GM18868 (cell line): ENCODE data around the gene CREB5.

Experiments
- ATAC-seq: cut with Tn5 transposase; IDR thresholded peaks from one replicate; pipeline ENCODE4 v1.9.1; 2021; ENCODE audit warnings: mild to moderate bottlenecking, moderate library complexity; ENCODE audit not compliant: unreplicated experiment

The CREB5 gene

DNA sequence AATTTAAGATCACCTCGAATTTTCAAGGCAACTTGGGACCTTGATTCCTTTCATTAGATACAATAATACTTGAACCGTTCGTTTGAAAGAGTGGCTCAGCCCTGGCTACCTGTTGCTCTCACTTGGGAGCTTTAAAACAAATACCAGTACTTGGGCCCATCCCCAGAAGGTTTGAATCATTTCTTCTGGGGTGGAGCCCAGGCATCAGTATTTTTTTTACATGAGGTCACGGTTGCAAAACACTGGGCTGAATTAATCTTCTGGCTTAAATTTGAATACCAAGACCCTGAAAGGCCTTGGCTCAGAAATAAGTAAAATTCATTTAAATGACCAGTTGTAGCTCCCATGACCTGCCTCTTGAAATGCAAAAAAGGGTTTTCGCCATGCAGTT, 214.9 kb downstream of the CREB5 start:
- no peak for ATAC-seq

- no peak for ATAC-seq
These were observed 215.6 kb downstream of the CREB5 start for GRCh38 chr7:28627896-28628295.

DNA sequence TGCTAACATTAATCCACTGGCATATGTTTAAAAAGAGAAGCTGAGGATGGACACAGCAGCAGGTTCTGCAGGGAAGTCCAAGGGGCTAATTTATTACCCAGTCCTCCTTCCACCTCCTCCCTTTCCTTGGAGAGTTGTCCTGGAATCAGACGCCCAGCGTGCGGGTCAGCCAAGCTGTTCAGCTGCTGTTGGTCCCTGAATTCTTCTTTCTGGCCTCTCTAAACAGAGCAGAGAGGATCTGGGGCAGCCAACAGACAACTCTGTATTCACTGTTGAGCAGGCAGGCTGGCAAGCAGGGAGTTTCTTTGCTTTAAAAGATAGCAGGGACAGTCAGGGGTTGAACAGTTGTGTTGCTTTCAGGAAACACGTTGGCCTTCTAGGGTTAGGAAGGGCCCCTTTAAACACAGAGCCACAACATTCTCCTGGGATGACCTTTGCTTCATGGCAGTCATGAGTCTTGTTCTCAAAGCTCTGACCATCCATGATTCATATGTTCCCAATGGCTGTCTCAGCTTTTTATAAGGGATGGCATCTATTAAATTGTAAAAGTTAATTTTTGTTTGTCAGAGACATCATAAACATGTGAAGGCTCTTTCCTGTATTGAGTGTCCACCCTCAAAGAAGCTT, 217.0 kb downstream of the CREB5 start:
- no peak for ATAC-seq

DNA sequence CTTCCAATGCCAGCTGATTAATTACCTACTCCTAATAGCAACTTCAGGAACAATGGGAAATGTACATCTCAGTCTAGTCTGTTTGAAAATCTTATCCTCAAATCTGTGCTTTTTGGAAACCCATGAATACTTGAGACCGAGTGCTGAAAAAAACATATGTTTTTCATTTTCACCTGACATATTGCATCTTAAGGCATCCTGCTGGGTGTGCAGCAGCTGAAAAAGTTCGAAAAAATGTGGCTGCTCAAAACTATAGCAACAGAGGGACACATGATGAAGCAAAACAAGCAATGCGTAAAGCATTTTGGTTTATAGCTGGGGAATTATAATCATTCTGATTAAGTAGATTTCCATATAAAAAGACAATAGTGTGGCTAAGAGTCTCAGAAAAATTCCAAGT, 218.0 kb downstream of the CREB5 start:
- no peak for ATAC-seq

DNA sequence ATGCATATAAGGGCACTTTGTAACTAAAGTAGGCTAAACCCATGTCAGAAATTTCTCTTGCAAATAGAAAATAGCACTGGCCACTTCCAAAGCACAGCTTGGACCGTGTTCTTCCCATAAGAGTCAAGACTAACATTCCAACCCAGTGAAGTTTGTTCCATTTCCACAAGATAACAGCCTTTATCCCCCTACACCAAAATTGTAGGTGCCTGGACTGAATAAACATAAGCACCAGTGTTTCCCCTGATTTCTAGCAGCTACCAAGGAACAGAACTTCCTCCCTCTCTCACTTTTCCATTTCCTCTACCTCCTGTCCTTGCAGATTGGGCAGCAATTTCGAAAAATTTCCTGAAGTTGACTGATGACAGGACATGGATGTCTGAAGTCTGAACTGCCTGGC, 219.7 kb downstream of the CREB5 start:
- ATAC-seq: no peak

DNA sequence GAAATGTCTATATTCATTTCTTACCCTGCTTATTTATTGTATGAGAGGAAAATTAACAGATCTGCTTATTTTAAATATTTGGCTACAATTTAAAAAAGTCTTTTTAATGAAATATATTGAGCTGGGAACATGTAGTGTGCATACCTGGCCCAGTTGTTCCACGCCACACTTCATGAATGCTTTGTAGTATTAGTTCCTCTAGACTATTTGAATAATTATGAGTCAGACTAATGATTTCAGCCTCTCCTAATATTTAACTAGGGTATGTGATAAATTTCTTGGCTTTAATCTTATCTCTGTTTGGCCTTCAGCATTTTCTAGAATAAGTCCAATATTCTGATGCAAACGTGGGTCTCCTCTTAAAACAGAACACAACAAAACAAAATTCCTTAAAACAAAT, 226.6 kb downstream of the CREB5 start:
- ATAC-seq: no peak

- ATAC-seq: no peak
These were observed 227.7 kb downstream of the CREB5 start for GRCh38 chr7:28640001-28640400.

DNA sequence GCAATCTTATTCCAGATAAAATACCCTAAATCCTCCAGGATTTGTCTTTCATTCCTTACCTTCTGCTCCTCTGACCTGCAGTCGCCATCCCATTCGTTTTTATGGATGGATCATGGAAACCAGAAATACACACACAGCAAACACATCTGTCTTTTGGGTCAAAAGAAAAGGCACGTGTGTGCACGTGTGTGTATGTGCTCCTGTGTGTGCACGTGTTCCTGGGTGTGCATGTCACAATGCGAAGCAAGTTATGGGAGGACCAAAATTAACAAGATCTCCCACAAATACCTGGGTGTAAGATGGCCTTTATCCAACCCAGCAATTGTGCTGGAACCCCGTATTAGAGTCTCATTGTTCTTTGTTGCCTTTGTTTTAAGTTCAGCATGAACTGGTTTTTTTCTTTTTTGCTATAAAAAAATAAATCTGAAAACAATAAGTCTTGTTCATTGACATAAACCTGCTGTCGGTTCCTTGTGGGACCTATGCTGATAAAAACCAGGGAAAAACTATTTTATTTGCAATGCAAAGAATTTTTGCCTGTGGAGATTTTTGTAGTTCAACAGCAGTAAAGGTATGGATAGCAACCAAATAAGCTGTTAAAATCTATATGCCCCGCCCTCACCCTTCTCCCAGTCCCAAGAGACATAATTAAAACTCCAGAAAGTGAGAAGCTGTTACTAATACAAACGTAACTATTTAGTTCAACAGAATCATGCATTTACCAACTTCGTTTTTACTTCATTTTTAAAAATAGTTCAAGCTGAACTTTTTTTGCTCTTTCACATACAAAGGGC, 229.6 kb downstream of the CREB5 start:
- no peak for ATAC-seq

- ATAC-seq: no peak
These were observed 230.9 kb downstream of the CREB5 start for GRCh38 chr7:28643188-28643569.

GRCh38 chr7:28643584-28644340, 231.4 kb downstream of the CREB5 start:
- no peak for ATAC-seq

- ATAC-seq: no peak
These were observed 233.5 kb downstream of the CREB5 start for GRCh38 chr7:28645866-28646265.

GRCh38 chr7:28646376-28647075, 234.2 kb downstream of the CREB5 start:
- ATAC-seq: no peak

DNA sequence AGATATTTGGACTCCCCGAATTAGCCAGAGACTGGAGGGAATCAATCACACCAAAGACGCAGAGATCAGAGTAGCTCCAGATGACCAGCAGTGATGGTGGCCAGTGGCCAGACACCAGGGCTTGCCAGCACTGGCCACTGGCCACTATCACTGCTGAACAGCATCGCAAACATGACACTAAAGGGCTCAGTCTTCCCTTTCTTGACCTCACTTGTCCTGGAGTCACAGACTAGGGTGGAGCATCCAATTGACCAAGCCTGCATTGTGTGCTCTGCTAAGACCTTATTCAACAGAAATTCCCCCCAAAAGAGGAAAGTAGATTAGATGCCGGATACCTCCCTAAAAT, 234.7 kb downstream of the CREB5 start:
- no peak for ATAC-seq

DNA sequence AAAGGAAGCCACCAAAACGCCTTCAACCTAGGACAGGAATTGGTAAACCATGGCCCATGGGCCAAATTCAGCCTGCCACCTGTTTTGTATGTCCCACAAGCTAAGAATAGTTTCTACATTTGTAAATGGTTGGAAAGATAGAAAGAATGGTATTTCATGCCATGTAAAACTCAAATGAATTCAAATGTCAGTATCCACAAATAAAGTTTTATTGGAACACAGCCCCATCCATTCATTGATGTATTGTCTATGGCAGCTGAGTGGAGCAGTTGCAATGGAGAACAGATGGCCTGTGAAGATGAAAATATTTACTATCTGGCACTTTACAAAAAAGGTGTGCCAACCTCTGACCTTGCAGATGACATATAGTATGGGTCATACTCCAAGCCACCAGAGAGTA, 236.9 kb downstream of the CREB5 start:
- no peak for ATAC-seq

DNA sequence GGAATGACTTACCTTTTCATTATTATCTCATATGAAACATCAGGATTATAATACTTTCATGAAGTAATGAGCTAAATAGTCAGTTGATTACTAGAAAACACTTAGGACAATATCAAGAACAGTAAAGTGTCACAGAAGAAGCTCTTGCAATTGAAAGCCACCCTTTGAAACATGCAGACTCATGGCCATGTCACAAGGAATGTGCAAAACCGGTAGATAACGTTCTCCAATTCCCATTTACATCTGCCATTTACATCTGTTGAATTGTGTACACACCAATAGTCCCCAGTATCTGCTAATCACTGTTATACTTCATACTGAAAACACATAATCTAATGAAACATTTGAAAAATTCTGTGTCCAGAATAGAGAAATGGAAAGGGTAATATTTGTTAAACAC, 237.5 kb downstream of the CREB5 start:
- no peak for ATAC-seq

DNA sequence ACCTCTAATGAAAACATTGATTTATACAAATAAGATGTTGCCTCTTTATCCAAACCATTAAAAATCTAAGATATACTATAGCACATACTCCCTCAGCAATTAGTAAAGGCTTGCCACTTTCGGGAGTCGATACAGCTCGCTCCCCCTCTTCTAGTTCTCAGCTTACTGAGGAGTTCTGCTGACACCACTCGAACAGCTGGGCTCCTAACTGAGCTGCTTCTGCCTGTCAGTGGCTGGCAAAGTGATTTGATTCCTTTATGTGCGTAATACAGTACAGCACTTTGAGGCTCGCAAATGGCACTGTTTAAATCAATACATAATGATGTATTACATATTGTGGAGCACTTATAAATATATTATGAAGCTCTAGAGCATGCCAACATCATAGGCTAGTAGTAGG, 241.8 kb downstream of the CREB5 start:
- no peak for ATAC-seq

DNA sequence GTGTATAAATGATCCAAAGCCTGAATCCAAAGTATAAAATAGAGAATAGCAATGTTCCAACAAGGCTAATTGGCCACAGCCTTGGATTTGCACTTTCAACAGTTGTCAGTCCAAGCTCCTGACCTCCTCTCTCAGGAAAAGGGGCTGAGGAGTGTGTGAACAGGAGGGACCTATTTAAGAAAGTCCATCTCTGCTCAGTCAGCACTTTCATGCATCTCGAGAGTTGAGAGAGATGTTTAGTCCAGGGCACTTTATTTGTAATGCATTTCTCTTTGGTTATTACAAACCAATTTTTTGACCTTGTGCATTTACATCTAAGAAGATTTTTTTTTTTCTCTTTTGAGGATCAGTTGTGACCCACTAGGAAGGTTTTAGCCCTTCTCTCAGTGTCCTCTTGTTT, 244.2 kb downstream of the CREB5 start:
- ATAC-seq: no peak

- no peak for ATAC-seq
These were observed 246.1 kb downstream of the CREB5 start for GRCh38 chr7:28658381-28658780.

DNA sequence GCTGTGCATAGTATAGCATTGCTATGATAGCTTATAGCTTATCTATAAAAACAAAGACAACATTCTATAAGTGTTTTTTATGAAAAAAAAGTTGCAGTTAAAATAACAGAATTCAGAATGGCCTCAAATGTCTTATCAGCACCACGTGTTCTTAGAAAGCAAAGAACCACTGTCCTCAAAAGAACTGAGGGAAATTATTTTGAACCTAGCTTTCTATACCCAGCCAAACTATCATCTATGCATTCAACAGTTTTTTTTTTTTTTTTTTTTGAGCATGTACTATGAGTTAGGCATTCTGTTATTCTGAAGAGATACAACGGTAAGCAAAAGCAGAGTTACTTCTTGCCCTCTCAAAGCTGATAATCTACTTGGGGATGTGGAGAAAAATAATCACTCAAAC, 247.8 kb downstream of the CREB5 start:
- no peak for ATAC-seq

DNA sequence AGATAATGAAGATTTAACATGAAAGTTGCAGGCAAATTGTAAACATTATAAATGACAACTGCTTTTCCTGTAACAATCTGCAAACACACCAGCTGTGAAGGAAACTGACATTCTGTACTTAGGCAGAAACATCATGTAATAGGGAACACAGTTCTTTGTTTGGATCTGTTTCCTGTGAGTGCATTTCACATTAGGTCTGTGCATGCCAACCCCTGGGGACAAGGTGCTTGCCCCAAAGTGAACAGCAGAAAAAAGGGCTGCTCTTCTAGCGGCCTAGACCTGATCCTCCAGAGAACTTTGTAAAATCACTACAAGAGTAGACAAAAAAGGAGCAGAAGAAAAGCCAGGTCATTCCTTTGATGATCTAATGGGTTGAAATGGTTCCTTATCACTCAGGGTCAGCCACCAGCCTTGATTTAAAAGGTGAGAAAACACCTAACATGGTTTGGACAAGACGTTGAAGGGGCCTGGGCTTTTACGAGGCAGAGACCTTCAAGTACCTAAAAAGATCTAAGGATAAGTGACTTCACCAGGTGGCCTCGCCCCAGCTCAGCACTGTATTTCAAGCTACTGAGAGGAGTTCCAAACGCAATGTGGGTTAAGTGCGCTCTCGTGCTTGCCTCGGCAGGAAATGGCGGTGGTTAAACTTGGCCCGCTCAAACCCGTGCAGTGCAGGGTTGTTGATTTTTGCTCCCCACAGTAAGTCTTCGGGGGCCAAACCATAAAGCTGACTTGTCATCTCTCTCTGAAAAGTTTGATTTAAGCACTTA, 249.7 kb downstream of the CREB5 start:
- peak; percentile 77 for ATAC-seq

- no peak for ATAC-seq
These were observed 253.8 kb downstream of the CREB5 start for GRCh38 chr7:28666154-28666553.
